ENCODE measurements around the gene DUSP11.

Gene DUSP11

DNA sequence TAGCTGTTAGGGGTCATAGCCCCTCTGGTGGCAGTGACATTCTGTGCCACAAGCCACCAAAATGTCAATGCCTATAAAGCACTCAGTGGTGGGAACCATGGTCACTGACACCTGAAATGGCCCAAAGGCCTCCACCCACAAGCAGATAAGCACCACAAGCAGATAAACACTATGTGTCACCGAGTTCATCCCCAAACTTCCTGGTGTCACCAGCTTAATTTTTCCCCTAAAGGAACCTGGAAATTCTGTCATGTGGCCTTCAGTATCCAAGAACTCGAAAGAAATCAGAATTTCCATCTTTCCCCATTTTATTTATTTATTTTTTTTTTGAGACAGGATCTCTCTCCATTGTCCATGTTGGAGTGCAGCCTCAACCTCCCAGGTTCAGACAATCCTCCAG, 39.1 kb downstream of the DUSP11 start:
- H3K4me1 ChIP-seq (ENCODE audit: control insufficient read depth, insufficient read depth, low read length), result peaks cover 4% of the 10 kb centered on the region; the same call in 1 of the 2 replicates
- POLR2A ChIA-PET, result no interaction called here
- no peak overlapping the region for H3K4me3 ChIP-seq (ENCODE audit: low read depth, low read length)
- TF ChIP-seq, protein P1, sequence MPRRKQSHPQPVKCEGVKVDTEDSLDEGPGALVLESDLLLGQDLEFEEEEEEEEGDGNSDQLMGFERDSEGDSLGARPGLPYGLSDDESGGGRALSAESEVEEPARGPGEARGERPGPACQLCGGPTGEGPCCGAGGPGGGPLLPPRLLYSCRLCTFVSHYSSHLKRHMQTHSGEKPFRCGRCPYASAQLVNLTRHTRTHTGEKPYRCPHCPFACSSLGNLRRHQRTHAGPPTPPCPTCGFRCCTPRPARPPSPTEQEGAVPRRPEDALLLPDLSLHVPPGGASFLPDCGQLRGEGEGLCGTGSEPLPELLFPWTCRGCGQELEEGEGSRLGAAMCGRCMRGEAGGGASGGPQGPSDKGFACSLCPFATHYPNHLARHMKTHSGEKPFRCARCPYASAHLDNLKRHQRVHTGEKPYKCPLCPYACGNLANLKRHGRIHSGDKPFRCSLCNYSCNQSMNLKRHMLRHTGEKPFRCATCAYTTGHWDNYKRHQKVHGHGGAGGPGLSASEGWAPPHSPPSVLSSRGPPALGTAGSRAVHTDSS (tag by site-specific recombination; IDR thresholded peaks at IDR 0.05), result no peak
- TF ChIP-seq KLF1 (tag by site-specific recombination; IDR thresholded peaks at IDR 0.05) (no peak), ZNF202 (tag by site-specific recombination; IDR thresholded peaks at IDR 0.05; ENCODE audit: borderline replicate concordance) (no peak), SCRT2 (tag by site-specific recombination; IDR thresholded peaks at IDR 0.05) (no peak), IKZF3 (tag by site-specific recombination; IDR thresholded peaks at IDR 0.05) (no peak), FEZF1 (tag by site-specific recombination; IDR thresholded peaks at IDR 0.05) (no peak), ZNF701 (tag by site-specific recombination; IDR thresholded peaks at IDR 0.05) (no peak), ZFP41 (tag by site-specific recombination; IDR thresholded peaks at IDR 0.05; ENCODE audit: borderline replicate concordance) (no peak), ZNF169 (tag by site-specific recombination; IDR thresholded peaks at IDR 0.05) (no peak), ZNF473 (tag by site-specific recombination; IDR thresholded peaks at IDR 0.05) (no peak), BCL11A (tag by site-specific recombination; IDR thresholded peaks at IDR 0.05; ENCODE audit: low read depth) (no peak), ZNF510 (tag by site-specific recombination; IDR thresholded peaks at IDR 0.05; ENCODE audit: insufficient replicate concordance) (no peak), ZNF184 (tag by site-specific recombination; IDR thresholded peaks at IDR 0.05) (no peak)
- TF ChIP-seq, protein P2, sequence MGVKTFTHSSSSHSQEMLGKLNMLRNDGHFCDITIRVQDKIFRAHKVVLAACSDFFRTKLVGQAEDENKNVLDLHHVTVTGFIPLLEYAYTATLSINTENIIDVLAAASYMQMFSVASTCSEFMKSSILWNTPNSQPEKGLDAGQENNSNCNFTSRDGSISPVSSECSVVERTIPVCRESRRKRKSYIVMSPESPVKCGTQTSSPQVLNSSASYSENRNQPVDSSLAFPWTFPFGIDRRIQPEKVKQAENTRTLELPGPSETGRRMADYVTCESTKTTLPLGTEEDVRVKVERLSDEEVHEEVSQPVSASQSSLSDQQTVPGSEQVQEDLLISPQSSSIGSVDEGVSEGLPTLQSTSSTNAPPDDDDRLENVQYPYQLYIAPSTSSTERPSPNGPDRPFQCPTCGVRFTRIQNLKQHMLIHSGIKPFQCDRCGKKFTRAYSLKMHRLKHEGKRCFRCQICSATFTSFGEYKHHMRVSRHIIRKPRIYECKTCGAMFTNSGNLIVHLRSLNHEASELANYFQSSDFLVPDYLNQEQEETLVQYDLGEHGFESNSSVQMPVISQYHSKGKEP (tag by site-specific recombination; IDR thresholded peaks at IDR 0.05), result no peak
- TF ChIP-seq, protein P3, sequence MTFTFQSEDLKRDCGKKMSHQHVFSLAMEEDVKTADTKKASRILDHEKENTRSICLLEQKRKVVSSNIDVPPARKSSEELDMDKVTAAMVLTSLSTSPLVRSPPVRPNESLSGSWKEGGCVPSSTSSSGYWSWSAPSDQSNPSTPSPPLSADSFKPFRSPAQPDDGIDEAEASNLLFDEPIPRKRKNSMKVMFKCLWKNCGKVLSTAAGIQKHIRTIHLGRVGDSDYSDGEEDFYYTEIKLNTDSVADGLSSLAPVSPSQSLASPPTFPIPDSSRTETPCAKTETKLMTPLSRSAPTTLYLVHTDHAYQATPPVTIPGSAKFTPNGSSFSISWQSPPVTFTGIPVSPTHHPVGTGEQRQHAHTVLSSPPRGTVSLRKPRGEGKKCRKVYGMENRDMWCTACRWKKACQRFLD (tag by site-specific recombination; IDR thresholded peaks at IDR 0.05), result no peak
- CTCF ChIA-PET, result no interaction called here
- H3K9me3 ChIP-seq (ENCODE audit: control insufficient read depth, insufficient read depth, low read depth, low read length), result no peaks in the 10 kb centered on the region
- H3K27ac ChIP-seq (ENCODE audit: extremely low read depth, low read depth, low read length), result no peak overlapping the region
- peaks cover 0 to 25% of the 10 kb centered on the region in 2 experiments; a peak in 2 of 3 replicates for H3K36me3 ChIP-seq (ENCODE audit: control insufficient read depth in 2 of 2, insufficient read depth in 1 of 2, low read length in 2 of 2)

DNA sequence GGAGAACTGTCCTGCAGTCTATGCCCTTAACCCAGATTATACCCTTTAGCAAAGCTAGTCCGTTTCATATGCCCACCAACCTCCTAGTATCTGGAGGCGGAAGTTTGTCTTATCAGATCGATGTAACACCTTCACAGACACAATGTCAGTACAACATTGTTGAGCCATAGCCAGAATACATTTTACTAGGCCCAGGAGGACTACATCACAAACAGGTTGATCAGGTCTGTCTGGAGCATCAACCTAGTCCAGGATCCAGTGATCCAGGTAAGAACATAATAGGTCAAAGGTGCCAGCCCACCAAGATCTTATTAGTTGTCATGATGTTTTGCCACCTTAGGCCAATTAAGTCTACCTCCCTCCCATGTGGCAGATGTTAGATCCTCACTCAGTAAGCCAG, 40.8 kb downstream of the DUSP11 start:
- Histone ChIP-seq H3K4me3 (ENCODE audit: low read depth, low read length) (no peak overlapping the region), H3K36me3 (ENCODE audit: control insufficient read depth in 2 of 2, insufficient read depth in 1 of 2, low read length in 2 of 2) (peaks cover 0 to 28% of the 10 kb centered on the region in 2 experiments), H3K4me1 (ENCODE audit: control insufficient read depth, insufficient read depth, low read length) (peaks cover 4% of the 10 kb centered on the region; the same call in 1 of the 2 replicates), H3K27ac (ENCODE audit: extremely low read depth, low read depth, low read length) (no peak overlapping the region), H3K9me3 (ENCODE audit: control insufficient read depth, insufficient read depth, low read depth, low read length) (no peaks in the 10 kb centered on the region)
- CTCF ChIA-PET, result no interaction called here
- POLR2A ChIA-PET, result no interaction called here
- TF ChIP-seq ZNF394 (tag by site-specific recombination; IDR thresholded peaks at IDR 0.05; ENCODE audit: borderline replicate concordance) (no peak), ZNF791 (tag by site-specific recombination; IDR thresholded peaks at IDR 0.05) (no peak), ZBTB17 (tag by site-specific recombination; IDR thresholded peaks at IDR 0.05) (no peak), ZNF16 (tag by site-specific recombination; IDR thresholded peaks at IDR 0.05; ENCODE audit: low read depth) (no peak), ZNF221 (tag by site-specific recombination; IDR thresholded peaks at IDR 0.05; ENCODE audit: borderline replicate concordance) (no peak), ZNF701 (tag by site-specific recombination; IDR thresholded peaks at IDR 0.05) (no peak), KLF8 (tag by site-specific recombination; IDR thresholded peaks at IDR 0.05) (no peak), SCRT2 (tag by site-specific recombination; IDR thresholded peaks at IDR 0.05) (no peak), ZNF112 (tag by site-specific recombination; IDR thresholded peaks at IDR 0.05) (no peak), KLF16 (tag by site-specific recombination; IDR thresholded peaks at IDR 0.05) (no peak)
- TF ChIP-seq, protein P4, sequence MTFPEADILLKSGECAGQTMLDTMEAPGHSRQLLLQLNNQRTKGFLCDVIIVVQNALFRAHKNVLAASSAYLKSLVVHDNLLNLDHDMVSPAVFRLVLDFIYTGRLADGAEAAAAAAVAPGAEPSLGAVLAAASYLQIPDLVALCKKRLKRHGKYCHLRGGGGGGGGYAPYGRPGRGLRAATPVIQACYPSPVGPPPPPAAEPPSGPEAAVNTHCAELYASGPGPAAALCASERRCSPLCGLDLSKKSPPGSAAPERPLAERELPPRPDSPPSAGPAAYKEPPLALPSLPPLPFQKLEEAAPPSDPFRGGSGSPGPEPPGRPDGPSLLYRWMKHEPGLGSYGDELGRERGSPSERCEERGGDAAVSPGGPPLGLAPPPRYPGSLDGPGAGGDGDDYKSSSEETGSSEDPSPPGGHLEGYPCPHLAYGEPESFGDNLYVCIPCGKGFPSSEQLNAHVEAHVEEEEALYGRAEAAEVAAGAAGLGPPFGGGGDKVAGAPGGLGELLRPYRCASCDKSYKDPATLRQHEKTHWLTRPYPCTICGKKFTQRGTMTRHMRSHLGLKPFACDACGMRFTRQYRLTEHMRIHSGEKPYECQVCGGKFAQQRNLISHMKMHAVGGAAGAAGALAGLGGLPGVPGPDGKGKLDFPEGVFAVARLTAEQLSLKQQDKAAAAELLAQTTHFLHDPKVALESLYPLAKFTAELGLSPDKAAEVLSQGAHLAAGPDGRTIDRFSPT (tag by site-specific recombination; IDR thresholded peaks at IDR 0.05), result no peak
- TF ChIP-seq, protein P5, sequence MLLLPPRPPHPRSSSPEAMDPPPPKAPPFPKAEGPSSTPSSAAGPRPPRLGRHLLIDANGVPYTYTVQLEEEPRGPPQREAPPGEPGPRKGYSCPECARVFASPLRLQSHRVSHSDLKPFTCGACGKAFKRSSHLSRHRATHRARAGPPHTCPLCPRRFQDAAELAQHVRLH (tag by site-specific recombination; IDR thresholded peaks at IDR 0.05), result no peak

Data from HEK293 (cell line).